GM21526 (cell line): ENCODE measurements around the gene PRKN.

Experiments
- ATAC-seq: cut with Tn5 transposase; IDR thresholded peaks from one replicate; pipeline ENCODE4 v1.9.1; 2021; ENCODE audit warnings: moderate library complexity; ENCODE audit not compliant: unreplicated experiment, low FRiP score

The PRKN gene

DNA sequence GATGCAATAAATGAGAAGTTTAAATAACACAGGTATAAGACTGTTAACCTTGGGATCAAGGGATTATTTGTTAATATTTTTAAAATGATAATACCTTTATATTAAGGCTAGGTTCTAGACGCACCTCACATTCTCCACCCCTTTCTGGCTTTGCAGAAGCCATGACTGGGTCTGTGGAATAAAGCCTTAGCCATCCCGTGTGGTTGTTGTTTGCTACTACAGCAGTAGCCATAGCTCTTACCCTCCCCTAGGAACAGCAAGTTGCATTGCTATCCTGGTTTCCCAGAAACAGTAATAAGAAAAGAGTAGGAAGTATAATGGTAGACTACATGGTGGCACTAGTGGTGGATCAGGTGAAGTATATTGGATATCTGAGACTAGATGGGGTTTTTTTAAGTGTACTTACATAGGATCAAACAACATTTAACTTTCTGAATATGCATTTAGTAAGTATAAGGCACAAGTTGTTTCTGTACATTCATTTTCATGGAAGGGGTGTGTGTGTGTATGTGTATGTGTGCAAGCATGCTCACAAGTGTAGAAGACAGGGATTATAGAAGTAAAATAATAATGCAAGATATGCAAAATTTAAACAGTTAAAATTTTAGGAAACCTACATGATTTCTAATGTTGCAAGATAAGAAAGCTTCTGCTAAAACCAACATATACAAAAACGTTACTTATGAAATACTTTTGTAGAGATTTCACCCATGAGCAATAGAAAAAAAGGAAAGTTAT lies 384.2 kb downstream of the PRKN start:
- no peak for ATAC-seq

DNA sequence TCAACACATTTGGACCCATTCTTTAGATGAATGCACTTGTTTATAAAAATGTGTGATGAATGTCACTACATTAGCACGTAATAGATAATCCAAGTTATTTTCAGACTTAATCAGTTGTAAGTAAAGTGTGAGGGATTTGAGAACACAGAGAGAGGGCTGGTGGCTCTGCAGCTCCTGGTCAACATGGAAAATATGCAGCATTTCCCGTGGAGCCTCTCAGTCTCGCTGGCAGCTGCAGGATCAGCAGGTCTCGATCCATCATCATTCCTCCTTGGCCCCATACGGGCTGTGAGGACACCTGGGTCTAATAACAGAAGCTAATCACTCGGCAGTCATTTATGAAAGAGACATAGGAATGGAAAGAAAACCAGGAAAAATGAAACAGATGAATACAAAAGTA lies 390.2 kb downstream of the PRKN start:
- no peak for ATAC-seq

DNA sequence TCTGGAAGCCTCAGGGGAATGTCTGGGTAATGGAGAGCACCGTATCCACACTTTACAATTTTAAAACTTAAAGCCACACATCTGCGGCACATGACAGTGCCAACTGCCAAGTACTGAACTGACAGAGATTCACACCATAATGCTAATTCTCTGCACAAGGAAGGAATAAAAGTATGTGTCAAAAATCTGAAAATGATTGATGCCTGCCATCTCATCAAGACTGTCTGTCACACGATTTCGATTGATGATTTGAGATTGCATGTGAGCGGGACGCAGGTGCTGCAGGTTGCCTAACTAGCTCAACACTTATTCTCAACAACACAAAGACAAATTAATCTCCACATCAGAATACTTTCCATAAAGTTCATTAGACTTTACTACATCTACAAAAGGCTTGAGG lies 391.2 kb downstream of the PRKN start:
- no peak for ATAC-seq

DNA sequence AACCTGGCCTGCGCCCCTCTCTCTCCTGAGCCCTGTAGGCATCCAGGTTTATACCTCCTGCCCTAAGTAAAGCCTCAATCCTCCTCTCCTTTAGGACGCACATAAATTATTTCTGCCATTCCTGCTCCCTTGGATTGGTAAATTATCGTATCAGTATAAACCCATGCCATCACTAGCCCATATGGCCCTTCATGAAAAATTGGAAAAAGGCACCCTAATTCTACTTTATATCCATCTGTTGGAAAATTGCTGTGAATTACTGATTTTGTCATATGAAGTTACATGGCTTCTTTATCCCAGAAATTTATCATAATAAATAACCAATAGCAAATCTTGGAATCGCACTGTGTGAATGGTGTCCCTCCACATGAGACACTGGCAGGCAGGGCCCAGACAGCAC lies 395.2 kb downstream of the PRKN start:
- no peak for ATAC-seq

DNA sequence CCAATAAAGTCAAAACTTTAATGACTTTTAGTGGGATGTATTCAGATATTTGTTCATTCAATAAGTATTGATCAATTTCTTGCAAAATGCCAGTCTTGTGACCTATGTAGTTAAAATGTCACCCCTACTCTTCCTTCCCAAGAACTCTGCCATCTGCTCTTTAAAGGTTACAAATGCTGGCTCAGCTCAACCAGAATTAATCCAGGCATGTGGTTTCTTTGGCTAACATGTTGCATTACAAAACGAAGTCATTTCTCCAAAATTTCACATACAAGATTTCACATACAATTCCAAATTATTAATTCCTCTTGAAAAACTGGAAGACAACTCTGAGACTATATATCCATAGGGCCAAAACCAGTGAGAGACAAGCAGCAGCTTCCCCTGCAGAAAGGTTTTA lies 395.7 kb downstream of the PRKN start:
- ATAC-seq, result no peak

DNA sequence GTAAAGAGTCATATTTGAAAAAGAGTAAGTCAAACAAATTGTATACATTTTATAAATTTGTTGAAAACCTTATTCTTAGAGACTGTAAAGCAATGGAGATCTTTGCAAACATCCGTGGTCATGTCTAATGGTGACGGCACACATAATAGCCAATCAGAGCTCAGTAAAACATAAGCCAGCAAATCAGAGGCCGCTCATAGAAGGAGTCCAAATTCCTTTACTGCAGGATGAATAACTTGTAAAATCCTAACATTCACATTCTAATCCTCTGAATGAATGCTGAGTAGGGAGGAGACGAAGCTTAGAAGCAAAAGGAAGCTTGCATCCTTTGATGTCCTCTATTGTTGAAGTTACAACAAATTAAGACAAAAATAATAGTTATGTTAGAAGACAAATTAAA lies 401.7 kb downstream of the PRKN start:
- no peak for ATAC-seq

DNA sequence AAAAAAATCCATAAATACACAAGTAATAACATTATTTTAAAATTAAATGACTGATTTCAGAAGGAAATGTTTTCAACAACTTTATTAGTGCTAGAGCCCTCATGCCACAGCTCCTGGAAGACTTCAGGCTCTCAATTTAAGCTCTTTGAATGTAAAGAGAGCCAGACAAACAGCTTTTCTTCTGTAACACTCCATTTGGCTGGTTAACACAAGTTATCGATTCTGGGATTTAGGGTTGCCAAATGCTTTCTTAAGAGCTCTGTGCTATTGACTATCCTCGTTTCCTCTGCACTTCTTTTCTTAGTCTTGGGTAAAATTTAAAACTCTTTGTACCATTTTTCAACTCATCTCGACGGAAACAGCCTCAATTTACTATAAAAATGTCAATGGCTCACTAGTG lies 402.5 kb downstream of the PRKN start:
- no peak for ATAC-seq

DNA sequence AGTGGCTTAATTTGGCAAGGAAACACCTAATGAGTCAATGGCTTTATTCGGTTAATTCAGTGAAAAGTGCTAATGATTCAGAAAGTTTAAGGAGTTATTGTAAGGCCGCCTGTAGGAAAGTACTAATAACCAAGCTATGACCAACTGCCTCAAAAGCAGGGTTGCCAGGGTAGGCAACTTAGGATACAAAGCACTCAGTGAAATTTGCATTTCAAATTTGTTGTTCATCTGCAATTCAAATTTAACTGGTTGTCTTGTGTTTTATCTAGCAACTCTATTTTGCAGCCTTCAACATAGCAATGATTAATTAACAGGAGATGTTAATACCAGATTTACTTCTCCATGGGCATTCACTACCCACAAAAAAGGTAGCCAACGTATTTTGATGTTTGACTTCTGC lies 412.3 kb downstream of the PRKN start:
- no peak for ATAC-seq

DNA sequence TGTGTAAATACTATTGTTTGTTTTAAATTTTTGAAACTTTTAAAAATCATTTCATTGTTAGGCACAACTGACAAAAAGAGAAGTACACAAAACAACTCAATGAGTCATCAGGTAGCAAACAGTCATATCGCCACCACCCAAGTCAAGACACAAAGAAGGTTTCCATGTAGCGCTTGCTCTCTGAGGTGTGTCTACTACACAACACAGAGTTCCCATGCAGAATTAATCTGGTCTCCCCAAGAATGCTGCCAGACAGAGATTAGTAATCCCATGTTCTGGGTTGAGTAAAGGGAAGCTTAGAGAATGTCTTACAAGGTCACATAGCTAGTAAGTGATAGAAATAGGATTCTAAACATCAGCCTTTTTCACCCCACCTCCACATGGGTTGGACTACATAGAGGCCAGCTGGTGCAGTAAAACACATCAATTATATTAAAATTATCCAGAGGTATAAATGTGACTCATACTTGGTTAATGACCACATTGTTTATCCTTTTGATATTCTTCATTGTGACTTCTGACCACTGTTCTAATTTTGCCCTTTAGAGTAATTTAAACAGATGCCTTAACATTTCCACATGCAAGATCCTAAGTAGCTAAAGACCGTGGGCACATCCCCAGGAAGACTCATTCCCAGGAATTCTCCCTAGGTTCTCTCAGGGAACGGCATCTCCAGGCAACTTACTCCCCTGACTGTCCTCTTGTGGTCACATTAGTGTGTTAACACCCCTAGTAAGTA lies 413.5 kb downstream of the PRKN start:
- no peak for ATAC-seq

DNA sequence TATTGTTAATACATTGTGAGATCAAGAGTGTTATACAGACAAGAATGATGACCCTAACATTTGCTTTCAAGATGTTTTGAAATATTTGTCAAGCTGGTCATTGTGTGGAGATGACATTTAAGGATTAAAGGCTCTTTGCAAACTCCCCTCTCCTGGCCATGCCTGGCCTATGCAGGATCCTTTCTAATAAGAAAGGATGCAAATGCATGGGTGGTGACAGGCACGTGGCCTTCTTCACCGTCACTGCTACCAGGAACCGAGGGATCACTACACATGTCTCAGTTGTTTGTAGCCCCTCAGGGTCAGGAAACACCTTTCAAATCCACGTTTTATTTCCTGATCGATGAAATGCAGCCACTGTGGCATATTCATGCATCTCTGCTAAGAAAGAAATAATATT lies 419.7 kb downstream of the PRKN start:
- no peak for ATAC-seq

DNA sequence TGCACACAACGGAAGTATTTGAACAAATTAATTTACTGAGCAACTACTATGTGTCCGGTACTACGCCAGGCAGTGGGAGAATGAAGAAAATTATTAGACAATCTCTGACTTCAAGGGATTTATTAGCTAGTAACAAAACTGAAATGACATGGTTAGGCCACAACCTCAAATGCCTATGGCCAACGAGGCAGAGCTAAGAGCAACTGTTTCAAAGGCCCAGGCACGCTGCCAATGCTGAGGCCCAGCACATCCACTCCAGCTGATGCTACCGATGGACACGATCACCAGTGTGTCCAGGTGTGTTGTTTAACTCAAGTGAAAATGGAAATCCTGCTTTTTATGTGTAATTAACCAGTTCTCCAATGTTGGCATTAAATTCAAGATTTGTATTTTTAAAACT lies 420.9 kb downstream of the PRKN start:
- ATAC-seq, result no peak

DNA sequence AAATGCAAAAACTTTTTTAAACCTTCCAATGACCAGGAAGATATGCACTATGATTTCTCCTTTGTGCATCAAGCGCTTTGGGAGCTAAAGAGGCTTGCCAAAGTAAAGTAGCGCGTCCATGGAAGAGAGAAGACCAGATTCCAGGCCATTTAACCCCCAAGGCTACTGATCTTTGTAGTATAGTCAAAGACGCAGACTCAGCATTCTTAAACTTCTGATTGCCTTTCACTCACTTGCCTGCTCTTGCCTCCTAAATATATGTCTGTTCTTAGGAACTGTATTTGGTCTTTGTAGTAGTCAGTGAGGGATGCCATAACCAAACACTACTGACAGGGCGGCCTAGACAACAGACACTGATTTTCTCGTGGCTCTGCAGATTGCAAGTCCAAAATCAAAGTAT lies 426.4 kb downstream of the PRKN start:
- ATAC-seq, result no peak

DNA sequence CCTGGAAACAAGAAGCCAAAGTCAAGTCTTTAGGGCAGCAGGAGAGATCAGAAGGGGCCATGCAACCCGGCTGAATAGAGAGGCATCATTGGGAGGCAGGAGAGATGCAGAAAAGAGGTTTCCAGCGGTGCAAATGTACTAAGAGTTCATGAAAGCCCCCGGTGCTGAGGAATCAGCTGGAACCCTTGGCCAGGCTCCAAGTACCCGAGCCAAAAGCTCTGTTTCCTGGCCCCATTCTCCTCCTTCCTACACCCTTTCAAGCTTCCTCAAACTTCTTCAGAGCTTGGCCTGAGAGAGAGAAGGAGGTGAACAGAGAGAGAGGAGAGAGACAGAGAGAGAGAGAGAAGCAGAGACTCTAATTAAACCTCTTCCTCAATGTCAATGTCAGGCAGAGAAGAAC lies 433.5 kb downstream of the PRKN start:
- no peak for ATAC-seq

DNA sequence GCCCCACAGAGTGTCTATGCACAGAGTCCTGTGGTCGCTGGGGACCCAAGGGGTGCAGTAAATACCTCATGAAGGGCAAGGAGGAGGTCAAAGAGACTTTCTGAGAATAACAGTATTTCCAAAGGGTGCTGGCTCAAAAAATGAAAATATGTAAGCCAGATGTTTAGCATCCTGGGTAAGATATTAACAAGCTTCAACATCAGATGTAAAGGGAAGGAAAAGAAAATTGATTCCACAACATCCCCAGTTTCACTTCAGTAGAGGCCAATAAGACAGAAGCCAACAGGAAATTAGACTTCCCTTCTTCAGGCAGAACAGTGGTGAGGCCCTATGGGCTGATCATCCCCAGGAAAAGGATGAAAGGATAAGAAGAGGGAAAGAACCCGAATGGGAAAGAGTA lies 434.7 kb downstream of the PRKN start:
- ATAC-seq, result no peak

DNA sequence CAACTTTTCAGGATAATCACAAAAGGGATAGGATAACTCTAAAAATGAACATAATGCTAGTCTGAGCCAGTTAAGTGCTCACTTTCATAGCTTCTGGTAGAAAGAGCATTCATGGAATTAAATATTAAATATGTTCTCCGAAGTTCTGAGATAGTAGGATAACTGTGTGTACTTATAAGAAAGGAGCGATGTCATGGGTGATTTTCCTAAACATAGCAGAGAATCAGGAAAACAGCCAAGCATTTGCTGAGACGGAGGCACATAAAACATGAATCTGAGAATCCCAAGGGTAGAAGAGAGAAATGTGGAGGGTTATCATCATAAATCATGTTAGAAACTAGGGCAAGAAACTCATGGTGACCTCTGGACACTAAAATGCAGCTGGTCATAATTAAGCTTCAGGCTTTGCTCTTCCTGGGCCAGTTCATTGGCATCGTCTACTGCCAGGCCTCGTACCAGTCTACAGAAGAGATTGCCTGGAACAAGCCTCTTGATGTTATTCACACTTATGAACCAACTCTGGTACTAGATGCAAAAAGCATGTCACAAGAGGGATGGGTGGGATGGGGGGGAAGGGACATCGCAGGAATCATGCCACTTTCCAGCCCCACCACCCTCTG lies 436.6 kb downstream of the PRKN start:
- ATAC-seq, result no peak

DNA sequence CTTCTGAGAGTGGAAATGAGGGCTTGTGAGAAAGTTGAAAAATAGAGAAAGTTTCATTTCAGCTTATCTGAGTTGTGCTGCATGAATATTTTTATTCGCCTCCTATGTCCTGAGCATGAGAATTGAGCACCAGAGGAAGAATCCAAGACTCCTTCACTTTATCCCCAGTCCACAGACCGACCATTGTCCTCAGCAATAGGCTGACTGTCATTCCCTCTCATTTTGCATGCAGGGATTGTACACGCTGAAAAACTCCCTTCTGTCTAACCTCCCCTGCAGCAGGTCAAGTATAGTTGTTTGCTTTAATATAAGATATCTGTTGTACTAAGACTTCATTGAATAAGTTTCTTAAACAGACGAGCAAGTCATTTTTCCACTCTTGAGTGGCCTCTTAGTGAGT lies 437.6 kb downstream of the PRKN start:
- ATAC-seq, result no peak

DNA sequence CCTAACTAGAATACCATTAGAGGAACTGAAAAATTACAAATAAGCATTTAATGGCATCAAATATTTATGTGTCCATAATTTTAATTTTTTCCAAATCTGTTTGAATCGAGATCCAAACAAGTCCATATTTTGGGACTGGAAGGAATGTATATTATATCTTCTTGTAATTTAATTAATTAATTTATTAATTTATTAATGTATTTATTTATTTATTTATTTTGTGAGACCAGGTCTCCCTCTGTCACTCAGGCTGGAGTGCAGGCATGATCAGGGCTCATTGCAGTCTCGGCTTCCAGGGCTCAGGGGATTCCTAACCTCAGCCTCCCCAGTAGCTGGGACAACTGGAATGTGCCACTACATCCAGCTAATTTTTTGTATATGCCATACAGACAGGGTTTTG lies 453.6 kb downstream of the PRKN start:
- no peak for ATAC-seq

DNA sequence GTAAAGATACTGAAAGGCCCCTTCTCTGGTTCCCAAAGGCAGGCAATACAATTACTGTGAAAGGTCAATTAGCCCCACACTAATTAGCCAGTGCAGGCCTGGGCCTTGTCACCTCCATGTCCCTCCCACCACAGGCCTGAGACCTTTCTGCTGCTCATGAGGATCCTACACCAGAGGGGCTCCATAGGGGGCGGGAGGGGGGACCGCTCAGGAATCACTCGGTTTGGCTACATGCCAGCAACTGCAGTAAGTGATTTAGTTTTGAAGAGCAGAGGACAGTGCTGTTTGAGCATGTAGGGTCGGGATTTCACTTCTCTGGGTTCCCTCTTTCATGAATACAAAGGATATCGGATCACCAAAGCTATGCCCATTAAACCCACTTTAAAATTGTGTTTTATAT lies 455.6 kb downstream of the PRKN start:
- no peak for ATAC-seq

DNA sequence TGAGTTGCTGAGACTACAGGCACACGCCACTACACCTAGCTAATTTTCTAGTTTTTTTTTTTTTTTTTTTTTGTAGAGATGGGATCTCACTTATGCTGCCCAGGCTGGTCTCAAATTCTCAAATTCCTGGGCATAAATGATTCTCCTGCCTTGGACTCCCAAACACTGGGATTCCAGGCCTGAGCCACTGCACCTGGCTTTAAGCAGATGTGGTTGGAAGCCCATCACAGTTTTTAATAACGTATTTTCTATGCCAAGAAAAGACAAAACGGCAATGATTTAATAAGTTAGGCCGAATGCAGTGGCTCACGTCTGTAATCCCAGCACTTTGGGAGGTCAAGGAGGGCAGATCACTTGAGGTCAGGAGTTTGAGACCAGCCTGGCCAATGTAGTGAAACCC lies 456.6 kb downstream of the PRKN start:
- ATAC-seq, result no peak

DNA sequence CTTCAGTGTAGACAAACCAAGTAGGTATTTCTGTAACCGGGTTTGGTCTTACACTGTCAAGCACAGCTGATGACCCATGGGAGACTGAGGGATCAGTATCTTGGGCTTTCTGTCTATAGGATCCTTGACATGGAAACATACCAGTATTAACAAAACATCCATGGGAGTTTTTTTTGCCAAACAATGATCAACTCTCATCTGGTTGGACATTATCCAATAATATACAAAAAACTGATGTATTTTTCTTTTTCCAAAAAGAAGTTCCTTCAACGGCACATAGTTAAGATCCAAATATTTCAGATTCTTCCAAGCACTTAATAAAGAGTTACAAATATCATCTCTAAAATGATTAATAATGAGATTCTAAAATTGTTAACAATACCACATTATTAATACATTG lies 459.9 kb downstream of the PRKN start:
- ATAC-seq, result no peak

DNA sequence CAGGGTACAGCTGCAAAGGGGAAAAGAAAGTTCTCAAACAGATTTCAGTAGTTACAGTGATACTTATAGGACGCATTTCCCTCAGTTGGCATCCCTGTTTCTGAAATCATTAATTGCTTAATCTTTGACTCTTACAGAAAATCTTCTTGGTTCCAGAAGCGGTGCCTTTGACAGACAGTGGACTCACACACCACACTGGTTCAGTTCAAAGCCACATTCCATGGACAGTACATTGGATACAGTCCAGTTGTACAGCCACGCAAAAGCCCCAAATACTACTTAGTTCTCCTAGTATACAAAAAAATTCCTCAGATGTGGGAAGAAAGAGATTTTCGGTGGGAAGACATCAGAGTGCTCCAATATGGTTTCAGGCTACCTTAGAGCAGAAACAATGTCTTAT lies 460.4 kb downstream of the PRKN start:
- ATAC-seq, result no peak

DNA sequence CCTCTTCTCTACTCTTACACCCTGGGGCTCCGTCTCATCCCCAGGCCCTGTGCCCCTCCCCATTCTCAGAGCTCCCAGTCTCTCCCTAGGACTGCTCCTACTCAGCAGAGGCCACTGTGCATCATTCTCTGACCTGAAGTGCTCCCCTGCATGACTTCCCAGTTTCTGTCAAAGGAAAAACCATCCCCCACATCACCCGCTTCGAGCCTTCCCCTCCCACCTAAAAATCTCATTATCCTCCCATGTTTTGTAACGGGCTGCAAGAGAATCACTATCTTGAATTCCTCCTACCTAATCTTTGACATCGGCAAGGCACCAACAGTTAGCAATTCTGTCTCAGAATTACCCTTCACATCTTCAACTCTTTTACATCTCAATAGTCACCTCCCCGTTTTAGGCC lies 463.0 kb downstream of the PRKN start:
- ATAC-seq, result no peak
